HepG2 (cell line): ENCODE results near the gene OPTN. TPM values are rescaled to one million over a fixed set of nuclear protein-coding genes. Genes with fewer than 3 reads are reported as not detected.

Experiments
- AGO1 ChIP-seq: fragments of 200-400 bp; formaldehyde crosslinking; IDR thresholded peaks from 2 replicates; pipeline ENCODE4 v1.6.1; 2017; ENCODE audit warnings: mild to moderate bottlenecking, low read depth, low read length, moderate library complexity; ENCODE audit not compliant: poor library complexity, severe bottlenecking
- CBX5 ChIP-seq: sonication (generic); formaldehyde crosslinking; IDR thresholded peaks from 2 replicates; pipeline ENCODE4 v1.4.0; 2020; ENCODE audit warnings: missing genetic modification reagents, borderline replicate concordance
- CEBPG ChIP-seq: IDR thresholded peaks from 2 replicates; pipeline ENCODE4 v1.6.1; 2016
- CSRNP2 ChIP-seq: sonication (generic); formaldehyde crosslinking; conservative IDR thresholded peaks from 2 replicates; pipeline ENCODE4 v1.8.0; 2022; ENCODE audit warnings: low read depth, missing genetic modification reagents
- HOXA7 ChIP-seq: sonication (generic); formaldehyde crosslinking; IDR thresholded peaks from 2 replicates; pipeline ENCODE4 v1.8.1; 2022; ENCODE audit warnings: mild to moderate bottlenecking, missing genetic modification reagents, moderate library complexity
- KLF9 ChIP-seq: IDR thresholded peaks from 2 replicates; pipeline ENCODE4 v1.6.1; 2016; ENCODE audit warnings: low read depth
- MEIS1 ChIP-seq: sonication (generic); formaldehyde crosslinking; IDR thresholded peaks from 2 replicates; pipeline ENCODE4 v1.9.0; 2021; ENCODE audit warnings: mild to moderate bottlenecking, missing genetic modification reagents, moderate library complexity, borderline replicate concordance
- MLX ChIP-seq: IDR thresholded peaks from 2 replicates; pipeline ENCODE4 v1.6.1; 2016
- PHF20 ChIP-seq: sonication (generic); formaldehyde crosslinking; IDR thresholded peaks from 2 replicates; pipeline ENCODE4 v1.5.0; 2020; ENCODE audit warnings: mild to moderate bottlenecking, missing genetic modification reagents
- POLR2A ChIP-seq, 2 experiments: IDR thresholded peaks; 2 replicates each; pipeline ENCODE4 v1.6.1; 2011; ENCODE audit warnings: low read depth in 2 of 2, low read length in 2 of 2, mild to moderate bottlenecking in 1 of 2, moderate library complexity in 1 of 2; ENCODE audit not compliant: insufficient read depth in 1 of 2
- SAP130 ChIP-seq: IDR thresholded peaks from 2 replicates; pipeline ENCODE4 v1.6.1; 2016; ENCODE audit warnings: low read depth
- SCMH1 ChIP-seq: sonication (generic); formaldehyde crosslinking; IDR thresholded peaks from 2 replicates; pipeline ENCODE4 v1.9.0; 2021; ENCODE audit warnings: missing genetic modification reagents, mild to moderate bottlenecking, borderline replicate concordance
- SIX1 ChIP-seq: sonication (generic); formaldehyde crosslinking; IDR thresholded peaks from 2 replicates; pipeline ENCODE4 v1.4.0; 2020; ENCODE audit warnings: missing genetic modification reagents, borderline replicate concordance
- SMC3 ChIP-seq: IDR thresholded peaks from 2 replicates; pipeline ENCODE4 v1.6.1; 2011; ENCODE audit warnings: low read length, improper control_type of control experiment
- TERF1 ChIP-seq: sonication (generic); formaldehyde crosslinking; IDR thresholded peaks from 2 replicates; pipeline ENCODE4 v1.8.0; 2022; ENCODE audit warnings: mild to moderate bottlenecking, missing genetic modification reagents, moderate library complexity
- ZBTB21 ChIP-seq: sonication (generic); formaldehyde crosslinking; IDR thresholded peaks from 2 replicates; pipeline ENCODE4 v1.4.0; 2020; ENCODE audit warnings: missing genetic modification reagents
- ZFP1 ChIP-seq: IDR thresholded peaks from 2 replicates; pipeline ENCODE4 v1.6.1; 2016
- ZNF124 ChIP-seq: sonication (generic); formaldehyde crosslinking; IDR thresholded peaks from 2 replicates; pipeline ENCODE4 v1.4.0; 2020; ENCODE audit warnings: missing genetic modification reagents
- ZNF275 ChIP-seq: sonication (generic); formaldehyde crosslinking; IDR thresholded peaks from 2 replicates; pipeline ENCODE4 v1.8.0; 2022; ENCODE audit warnings: missing genetic modification reagents, mild to moderate bottlenecking, inconsistent platforms, borderline replicate concordance
- ZNF496 ChIP-seq: sonication (generic); formaldehyde crosslinking; IDR thresholded peaks from 2 replicates; pipeline ENCODE4 v1.8.1; 2023; ENCODE audit warnings: mild to moderate bottlenecking, moderate library complexity, missing genetic modification reagents; ENCODE audit not compliant: insufficient replicate concordance
- ZNF577 ChIP-seq: sonication (generic); formaldehyde crosslinking; IDR thresholded peaks from 2 replicates; pipeline ENCODE4 v1.4.0; 2020; ENCODE audit warnings: mild to moderate bottlenecking, low read depth, missing genetic modification reagents, borderline replicate concordance
- ZNF709 ChIP-seq: sonication (generic); formaldehyde crosslinking; IDR thresholded peaks from 2 replicates; pipeline ENCODE4 v1.5.0; 2020; ENCODE audit warnings: mild to moderate bottlenecking, missing genetic modification reagents
- ZNF768 ChIP-seq: sonication (generic); formaldehyde crosslinking; IDR thresholded peaks from 2 replicates; pipeline ENCODE4 v1.4.0; 2020; ENCODE audit warnings: missing genetic modification reagents
- ZNF891 ChIP-seq: sonication (generic); formaldehyde crosslinking; IDR thresholded peaks from 2 replicates; pipeline ENCODE4 v1.5.0; 2020; ENCODE audit warnings: mild to moderate bottlenecking, missing genetic modification reagents
- polyA plus RNA-seq, 8 experiments: library from polyadenylated mRNA; depleted of rRNA in 3 of 8; stranded (reverse) in 7 of 8; unstranded in 1 of 8; fragments of >200 nt; fragmentation: Illumina TruSeq in 4 of 8; extraction: Trizol in 4 of 8; gene quantifications; 2 replicates each; pipeline versions ENCODE4 v1.2.1 to v1.2.3, GENCODE V29; 2011 to 2016; ENCODE audit warnings: low read depth in 4 of 8, missing spikeins in 1 of 8, mixed read lengths in 1 of 8; ENCODE audit not compliant: insufficient read depth in 1 of 8
- total RNA-seq, 5 experiments: library from RNA; depleted of rRNA; stranded (reverse); fragments of >200 nt; fragmentation: Illumina TruSeq; extraction: Trizol; gene quantifications; 2 replicates each; pipeline ENCODE4 v1.2.3, GENCODE V29; 2016; ENCODE audit warnings: low read depth in 1 of 5
- TF ChIP-seq, protein P1 (sequence below): sonication (generic); formaldehyde crosslinking; IDR thresholded peaks from 2 replicates; pipeline ENCODE4 v1.4.0; 2020; ENCODE audit warnings: missing genetic modification reagents

OPTN gene
- total and polyA plus RNA-seq, 2 of the 13 experiments (the other 11 are each of a cell fraction or from before 2014, with no cell fraction given), result 13.4 to 46.6 TPM

GRCh38 chr10:13160934-13161856 lies 61.2 kb downstream of the OPTN start, which contains the start of gene MCM10 (continued):
- TF ChIP-seq HOXA7 (CRISPR knock-in tag) (no peak), ZBTB21 (peak; percentile 88), MEIS1 (no peak), POLR2A (IDR thresholded peaks at IDR 0.05; ENCODE audit: insufficient read depth in 1 of 2, low read depth in 2 of 2, low read length in 2 of 2) (peak in 1 of 2 experiments; percentile 48; a peak in 2 of 4 replicates), CSRNP2 (CRISPR knock-in tag) (no peak), AGO1 (no peak), CBX5 (CRISPR knock-in tag) (0 out of 2 replicates have a peak, but pooled peaks have one; percentile 35), CEBPG (peak; percentile 9; the same call in 1 of the 2 replicates), SMC3 (peak; percentile 74; the same call in 1 of the 2 replicates), ZNF891 (CRISPR knock-in tag) (peak; percentile 74), KLF9 (no peak), ZNF275 (no peak), ZNF496 (CRISPR knock-in tag) (no peak), ZNF709 (peak; percentile 35; the same call in 1 of the 2 replicates), ZFP1 (CRISPR knock-in tag) (no peak), MLX (CRISPR knock-in tag) (no peak), ZNF124 (CRISPR knock-in tag) (peak; percentile 84; the same call in 1 of the 2 replicates), SIX1 (CRISPR knock-in tag) (0 out of 2 replicates have a peak, but pooled peaks have one; percentile 29), ZNF768 (CRISPR knock-in tag) (peak; percentile 60; the same call in 1 of the 2 replicates), TERF1 (CRISPR knock-in tag) (no peak), SCMH1 (CRISPR knock-in tag) (no peak), ZNF577 (CRISPR knock-in tag) (no peak), SAP130 (peak; percentile 100), PHF20 (CRISPR knock-in tag) (peak; percentile 55; the same call in 1 of the 2 replicates)
- TF ChIP-seq, protein P1, sequence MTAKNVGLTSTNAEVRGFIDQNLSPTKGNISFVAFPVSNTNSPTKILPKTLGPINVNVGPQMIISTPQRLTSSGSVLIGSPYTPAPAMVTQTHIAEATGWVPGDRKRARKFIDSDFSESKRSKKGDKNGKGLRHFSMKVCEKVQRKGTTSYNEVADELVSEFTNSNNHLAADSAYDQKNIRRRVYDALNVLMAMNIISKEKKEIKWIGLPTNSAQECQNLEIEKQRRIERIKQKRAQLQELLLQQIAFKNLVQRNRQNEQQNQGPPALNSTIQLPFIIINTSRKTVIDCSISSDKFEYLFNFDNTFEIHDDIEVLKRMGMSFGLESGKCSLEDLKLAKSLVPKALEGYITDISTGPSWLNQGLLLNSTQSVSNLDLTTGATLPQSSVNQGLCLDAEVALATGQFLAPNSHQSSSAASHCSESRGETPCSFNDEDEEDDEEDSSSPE, result peak; percentile 99
